Lower leg skin (tissue), 4 donors: Measurements from ENCODE around the gene RASGRP4. TPM values are rescaled to one million over a fixed set of nuclear protein-coding genes. Genes with fewer than 3 reads are reported as not detected.

Experiments used
- DNase-seq, 2 donors: peaks; one replicate each; pipeline ENCODE4 v3.0.0-alpha.2; 2019; ENCODE audit warnings: low spot score in 2 of 2
- H3K4me3 ChIP-seq: fragments of 200-600 bp; sonication (generic); 2 replicates; pipeline ENCODE4 v1.5.1; 2017; ENCODE audit warnings: mild to moderate bottlenecking, low read depth; ENCODE audit not compliant: poor library complexity, severe bottlenecking
- POLR2A ChIP-seq, 2 donors: fragments of 450-650 bp; IDR thresholded peaks; one replicate each; pipeline ENCODE4 v1.6.1; 2016 to 2017; ENCODE audit warnings: antibody characterized with exemption in 2 of 2, mild to moderate bottlenecking in 1 of 2, moderate library complexity in 1 of 2
- WGBS, 2 donors: methylation state at CpG; one replicate each; pipeline ENCODE4 v1.1.5; 2018; 5-methylcytosine and 5-hydroxymethylcytosine counted together
- intact Hi-C: fragments of 100-400 bp; cut with DNase I; formaldehyde crosslinking; loops from one replicate; pipeline ENCODE4 v1.15.0; 2023; ENCODE audit warnings: low total_unique reads
- total RNA-seq, 4 donors: library from RNA; depleted of rRNA; stranded (reverse); fragments of >200 nt; gene quantifications; one replicate each; pipeline ENCODE4 v1.1.0, GENCODE V29; 2016
- TF ChIP-seq, protein P1 (sequence below), 3 donors: fragments of 450-650 bp; IDR thresholded peaks; one replicate each; pipeline ENCODE4 v1.5.1; 2016; ENCODE audit warnings: antibody characterized with exemption in 3 of 3, mild to moderate bottlenecking in 3 of 3, moderate library complexity in 2 of 3

The RASGRP4 gene
- total RNA-seq, 4 donors from 2014 or later, result 1.3 to 2.3 (median 1.7) TPM

DNA sequence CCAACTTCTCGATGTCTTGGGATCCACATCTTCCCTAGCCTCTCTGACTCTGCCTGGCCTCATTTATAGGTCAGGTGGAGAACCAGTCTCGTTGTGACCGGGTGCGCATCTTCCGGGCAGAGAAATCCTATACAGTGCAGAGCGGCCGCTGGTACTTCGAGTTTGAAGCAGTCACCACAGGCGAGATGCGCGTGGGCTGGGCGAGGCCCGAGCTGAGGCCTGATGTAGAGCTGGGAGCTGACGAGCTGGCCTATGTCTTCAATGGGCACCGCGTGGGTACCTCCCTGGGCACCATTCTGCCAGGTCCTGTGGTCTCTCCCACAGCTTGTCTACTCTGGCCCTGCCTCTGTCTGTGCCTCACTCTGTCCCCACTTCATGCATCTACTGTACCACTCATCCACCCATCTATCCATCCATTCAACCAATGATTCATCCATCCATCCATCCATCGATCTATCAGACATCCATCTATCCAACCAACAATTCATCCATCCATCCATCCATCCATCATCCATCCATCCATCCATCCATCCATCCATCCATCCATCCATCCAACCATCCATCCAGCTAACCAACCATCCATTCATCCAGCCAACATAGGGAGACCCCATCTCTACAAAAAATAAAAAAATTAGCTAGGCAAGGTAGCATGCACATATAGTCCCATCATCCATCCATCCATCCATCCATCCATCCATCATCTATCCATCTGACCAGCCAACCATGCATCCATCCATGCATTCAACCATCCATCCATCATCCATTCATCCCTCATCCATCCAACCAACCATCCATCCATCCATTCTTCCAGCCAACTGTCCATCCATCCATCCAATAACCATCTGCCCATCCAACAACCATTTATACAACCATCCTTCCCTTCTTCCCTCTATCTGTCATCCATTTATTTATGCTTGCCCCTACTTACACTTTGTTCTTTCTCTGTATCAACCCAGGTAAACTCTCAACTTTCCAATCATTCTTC, 41.8 kb upstream of the RASGRP4 start:
- 92 to 94% methylated on average over 17 of the region's 17 CpGs for WGBS, 2 donors
- intact Hi-C loops, result no loop called here

DNA sequence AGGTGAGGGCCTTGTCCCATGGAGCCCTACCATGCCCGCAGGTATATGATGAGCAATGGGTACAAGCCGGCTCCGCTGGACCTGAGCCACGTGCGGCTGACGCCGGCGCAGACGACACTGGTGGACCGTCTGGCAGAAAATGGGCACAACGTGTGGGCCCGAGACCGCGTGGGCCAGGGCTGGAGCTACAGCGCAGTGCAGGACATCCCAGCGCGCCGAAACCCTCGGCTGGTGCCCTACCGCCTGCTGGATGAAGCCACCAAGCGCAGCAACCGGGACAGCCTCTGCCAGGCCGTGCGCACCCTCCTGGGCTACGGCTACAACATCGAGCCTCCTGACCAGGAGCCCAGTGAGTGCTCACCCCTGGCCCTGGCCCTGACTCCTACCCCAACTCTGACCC, 40.0 kb upstream of the RASGRP4 start:
- WGBS, 2 donors, result 91 to 93% methylated on average over 19 to 26 of the region's 26 CpGs
- no peak for DNase-seq
- intact Hi-C loops, result no loop called here
- no peak overlapping the region for H3K4me3 ChIP-seq
- TF ChIP-seq, protein P1, sequence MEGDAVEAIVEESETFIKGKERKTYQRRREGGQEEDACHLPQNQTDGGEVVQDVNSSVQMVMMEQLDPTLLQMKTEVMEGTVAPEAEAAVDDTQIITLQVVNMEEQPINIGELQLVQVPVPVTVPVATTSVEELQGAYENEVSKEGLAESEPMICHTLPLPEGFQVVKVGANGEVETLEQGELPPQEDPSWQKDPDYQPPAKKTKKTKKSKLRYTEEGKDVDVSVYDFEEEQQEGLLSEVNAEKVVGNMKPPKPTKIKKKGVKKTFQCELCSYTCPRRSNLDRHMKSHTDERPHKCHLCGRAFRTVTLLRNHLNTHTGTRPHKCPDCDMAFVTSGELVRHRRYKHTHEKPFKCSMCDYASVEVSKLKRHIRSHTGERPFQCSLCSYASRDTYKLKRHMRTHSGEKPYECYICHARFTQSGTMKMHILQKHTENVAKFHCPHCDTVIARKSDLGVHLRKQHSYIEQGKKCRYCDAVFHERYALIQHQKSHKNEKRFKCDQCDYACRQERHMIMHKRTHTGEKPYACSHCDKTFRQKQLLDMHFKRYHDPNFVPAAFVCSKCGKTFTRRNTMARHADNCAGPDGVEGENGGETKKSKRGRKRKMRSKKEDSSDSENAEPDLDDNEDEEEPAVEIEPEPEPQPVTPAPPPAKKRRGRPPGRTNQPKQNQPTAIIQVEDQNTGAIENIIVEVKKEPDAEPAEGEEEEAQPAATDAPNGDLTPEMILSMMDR (IDR thresholded peaks at IDR 0.05), result no peak
- TF ChIP-seq POLR2A (IDR thresholded peaks at IDR 0.05), result no peak

More for the DNA sequence above, 41.8 kb upstream of the RASGRP4 start:
- no peak for TF ChIP-seq POLR2A (IDR thresholded peaks at IDR 0.05)
- TF ChIP-seq, protein P1 (IDR thresholded peaks at IDR 0.05), result no peak
- no peak for DNase-seq
- H3K4me3 ChIP-seq, result no peak overlapping the region

DNA sequence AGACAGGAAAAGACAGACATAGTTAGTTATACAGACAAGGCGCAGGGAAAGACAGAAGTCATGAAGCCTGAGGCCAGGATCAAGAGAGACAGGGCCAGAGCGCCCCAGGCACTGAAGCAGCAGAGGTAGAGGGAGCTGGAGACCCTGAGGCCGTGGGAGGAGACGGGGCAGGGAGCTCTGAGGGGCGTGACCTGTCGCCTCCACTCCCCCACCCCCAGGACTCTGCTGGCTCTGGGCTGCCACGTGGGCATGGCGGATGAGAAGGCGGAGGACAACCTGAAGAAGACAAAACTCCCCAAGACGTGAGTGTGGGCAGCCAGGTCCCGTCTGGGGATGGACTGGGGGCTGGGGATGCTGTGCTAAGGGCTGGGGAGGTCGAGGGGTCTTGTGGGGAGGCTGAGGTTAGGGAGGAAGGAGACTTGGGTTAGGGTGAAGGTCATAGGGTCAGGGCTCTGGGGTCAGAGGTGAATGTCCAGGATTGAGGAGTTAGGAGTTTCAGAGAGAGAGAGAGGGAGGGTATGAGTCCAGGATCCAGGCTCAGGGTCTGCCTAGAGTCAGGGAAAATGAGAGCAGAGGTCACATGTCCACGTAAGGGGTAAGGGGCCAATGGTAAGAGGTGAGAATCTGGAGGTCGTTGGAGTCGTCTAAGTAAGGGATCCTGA, 38.5 kb upstream of the RASGRP4 start:
- TF ChIP-seq POLR2A (IDR thresholded peaks at IDR 0.05), result no peak
- TF ChIP-seq, protein P1 (IDR thresholded peaks at IDR 0.05), result no peak
- no peak for DNase-seq
- intact Hi-C loops, result no loop called here
- H3K4me3 ChIP-seq, result no peak overlapping the region
- WGBS, 2 donors, result 56 to 58% methylated on average over 15 of the region's 15 CpGs

DNA sequence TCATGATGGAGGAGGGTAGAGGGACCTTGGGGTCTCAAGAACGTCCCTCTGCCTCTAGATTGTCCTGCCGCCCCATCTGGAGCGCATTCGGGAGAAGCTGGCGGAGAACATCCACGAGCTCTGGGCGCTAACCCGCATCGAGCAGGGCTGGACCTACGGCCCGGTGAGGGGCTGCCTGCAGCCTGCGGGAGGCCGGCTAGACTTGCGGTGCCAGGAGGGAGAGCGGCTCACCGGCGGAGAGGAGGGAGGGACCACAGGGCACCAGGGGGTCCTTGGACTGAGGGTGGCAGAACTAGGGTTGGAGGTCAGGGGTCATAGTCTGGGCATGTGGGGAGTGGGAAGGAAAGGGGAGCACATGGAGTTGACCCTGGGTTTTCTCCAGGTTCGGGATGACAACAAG, 37.3 kb upstream of the RASGRP4 start:
- DNase-seq, result no peak
- TF ChIP-seq, protein P1 (IDR thresholded peaks at IDR 0.05), result no peak
- no peak for TF ChIP-seq POLR2A (IDR thresholded peaks at IDR 0.05)
- WGBS, 2 donors, result 90 to 91% methylated on average over 18 of the region's 18 CpGs
- intact Hi-C loops, result no loop called here
- H3K4me3 ChIP-seq, result no peak overlapping the region

DNA sequence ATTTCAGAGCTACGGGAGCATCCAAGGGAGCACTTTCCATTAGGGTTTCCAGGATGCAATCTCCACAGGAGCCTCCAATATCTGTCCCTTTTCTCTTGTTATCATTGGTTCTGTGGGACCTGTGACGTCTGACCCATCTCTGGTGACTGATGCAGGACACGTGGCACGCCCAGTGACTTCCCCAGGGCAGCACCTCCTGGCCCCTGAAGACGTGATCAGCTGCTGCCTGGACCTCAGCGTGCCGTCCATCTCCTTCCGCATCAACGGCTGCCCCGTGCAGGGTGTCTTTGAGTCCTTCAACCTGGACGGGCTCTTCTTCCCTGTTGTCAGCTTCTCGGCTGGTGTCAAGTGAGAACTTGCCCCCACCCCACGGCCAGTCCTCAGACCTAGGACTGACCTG, 33.0 kb upstream of the RASGRP4 start:
- no peak for DNase-seq
- intact Hi-C loops, result no loop called here
- no peak overlapping the region for H3K4me3 ChIP-seq
- 80 to 90% methylated on average over 13 of the region's 13 CpGs for WGBS, 2 donors
- TF ChIP-seq, protein P1 (IDR thresholded peaks at IDR 0.05), result no peak
- TF ChIP-seq POLR2A (IDR thresholded peaks at IDR 0.05), result no peak
